ENCODE measurements around the gene SOD3. TPM values are rescaled to one million over a fixed set of nuclear protein-coding genes. Genes with fewer than 3 reads are reported as not detected.

SOD3 gene
- polyA plus RNA-seq, 1 donor (not counting 4 experiments of a cell fraction or from before 2014, with no cell fraction given) = not detected

DNA sequence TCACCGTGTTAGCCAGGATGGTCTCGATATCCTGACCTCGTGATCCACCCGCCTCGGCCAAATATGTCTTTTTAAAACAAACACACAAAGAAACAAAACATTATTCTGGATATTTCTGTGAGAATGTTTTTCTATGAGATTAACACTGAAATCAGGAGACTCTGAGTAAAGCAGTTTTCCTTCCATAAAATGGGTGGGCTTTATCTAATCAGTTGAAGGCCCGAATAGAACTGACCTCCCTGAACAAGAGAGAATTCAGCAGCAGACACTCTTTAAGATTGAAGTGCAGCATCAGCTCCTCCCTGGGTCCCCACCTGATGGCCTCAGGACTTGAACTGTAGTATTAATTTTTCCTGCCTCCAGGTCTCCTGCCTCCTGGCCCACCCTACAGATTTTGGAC is 22.4 kb upstream of the SOD3 start:
- Histone ChIP-seq H3K27me3 (ENCODE audit: control insufficient read depth, extremely low read depth, insufficient read depth, low read length) (no peaks in the 10 kb centered on the region), H3K36me3 (ENCODE audit: control insufficient read depth in 2 of 2, extremely low read depth in 1 of 2, insufficient read depth in 2 of 2, low read length in 2 of 2) (no peaks in the 10 kb centered on the region), H3K9ac (ENCODE audit: control insufficient read depth, extremely low read depth, insufficient read depth, low read length) (no peak overlapping the region), H3K4me1 (ENCODE audit: control insufficient read depth, extremely low read depth, insufficient read depth, low read length) (peaks cover 19% of the 10 kb centered on the region), H3K4me3 (ENCODE audit: control insufficient read depth in 2 of 3, extremely low read depth in 1 of 3, insufficient read depth in 2 of 3, low read depth in 1 of 3, low read length in 3 of 3) (no peak overlapping the region), H3K79me2 (ENCODE audit: control insufficient read depth, insufficient read depth, low read length) (no peaks in the 10 kb centered on the region), H3K9me3 (ENCODE audit: control insufficient read depth, low read depth, low read length) (no peaks in the 10 kb centered on the region), H2AFZ (ENCODE audit: control insufficient read depth, low read length) (no peak overlapping the region), H3K27ac (ENCODE audit: control insufficient read depth, insufficient read depth, low read length) (no peak overlapping the region), H3K4me2 (ENCODE audit: control insufficient read depth, extremely low read depth, insufficient read depth, low read depth, low read length) (no peak overlapping the region), H4K20me1 (ENCODE audit: control insufficient read depth, extremely low read depth, insufficient read depth, low read length) (no peaks in the 10 kb centered on the region), H3K9me1 (ENCODE audit: control insufficient read depth, extremely low read depth, insufficient read depth, low read length) (no peaks in the 10 kb centered on the region)
- DNase-seq (ENCODE audit: low read depth, low spot score) = no peak
- TF ChIP-seq EZH2 (IDR thresholded peaks at IDR 0.05; ENCODE audit: low read length) = no peak
- TF ChIP-seq, protein P1, sequence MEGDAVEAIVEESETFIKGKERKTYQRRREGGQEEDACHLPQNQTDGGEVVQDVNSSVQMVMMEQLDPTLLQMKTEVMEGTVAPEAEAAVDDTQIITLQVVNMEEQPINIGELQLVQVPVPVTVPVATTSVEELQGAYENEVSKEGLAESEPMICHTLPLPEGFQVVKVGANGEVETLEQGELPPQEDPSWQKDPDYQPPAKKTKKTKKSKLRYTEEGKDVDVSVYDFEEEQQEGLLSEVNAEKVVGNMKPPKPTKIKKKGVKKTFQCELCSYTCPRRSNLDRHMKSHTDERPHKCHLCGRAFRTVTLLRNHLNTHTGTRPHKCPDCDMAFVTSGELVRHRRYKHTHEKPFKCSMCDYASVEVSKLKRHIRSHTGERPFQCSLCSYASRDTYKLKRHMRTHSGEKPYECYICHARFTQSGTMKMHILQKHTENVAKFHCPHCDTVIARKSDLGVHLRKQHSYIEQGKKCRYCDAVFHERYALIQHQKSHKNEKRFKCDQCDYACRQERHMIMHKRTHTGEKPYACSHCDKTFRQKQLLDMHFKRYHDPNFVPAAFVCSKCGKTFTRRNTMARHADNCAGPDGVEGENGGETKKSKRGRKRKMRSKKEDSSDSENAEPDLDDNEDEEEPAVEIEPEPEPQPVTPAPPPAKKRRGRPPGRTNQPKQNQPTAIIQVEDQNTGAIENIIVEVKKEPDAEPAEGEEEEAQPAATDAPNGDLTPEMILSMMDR (optimal IDR thresholded peaks at IDR 0.05 in 1 of 3, IDR thresholded peaks at IDR 0.05 in 1 of 3, conservative IDR thresholded peaks at IDR 0.05 in 1 of 3; ENCODE audit: extremely low read depth in 1 of 3, insufficient read depth in 2 of 3, low read length in 3 of 3) = no peak
- FAIRE-seq = no peak
- dilution Hi-C loops (cut with MboI; ENCODE audit: extremely low pct_ligation_motif_present, low sequenced_read_pairs) = no loop called here

GRCh38 chr4:24774452-24774851 is 20.9 kb upstream of the SOD3 start:
- no peak overlapping the region for H3K27ac ChIP-seq (ENCODE audit: control insufficient read depth, insufficient read depth, low read length)
- no peak for DNase-seq (ENCODE audit: low read depth, low spot score)
- H4K20me1 ChIP-seq (ENCODE audit: control insufficient read depth, extremely low read depth, insufficient read depth, low read length) = no peaks in the 10 kb centered on the region
- TF ChIP-seq, protein P1 (optimal IDR thresholded peaks at IDR 0.05 in 1 of 3, IDR thresholded peaks at IDR 0.05 in 1 of 3, conservative IDR thresholded peaks at IDR 0.05 in 1 of 3; ENCODE audit: extremely low read depth in 1 of 3, insufficient read depth in 2 of 3, low read length in 3 of 3) = no peak
- TF ChIP-seq EZH2 (IDR thresholded peaks at IDR 0.05; ENCODE audit: low read length) = no peak
- H3K79me2 ChIP-seq (ENCODE audit: control insufficient read depth, insufficient read depth, low read length) = no peaks in the 10 kb centered on the region
- H3K4me1 ChIP-seq (ENCODE audit: control insufficient read depth, extremely low read depth, insufficient read depth, low read length) = peaks cover 16% of the 10 kb centered on the region
- no peak overlapping the region for H3K4me2 ChIP-seq (ENCODE audit: control insufficient read depth, extremely low read depth, insufficient read depth, low read depth, low read length)
- H3K9ac ChIP-seq (ENCODE audit: control insufficient read depth, extremely low read depth, insufficient read depth, low read length) = no peak overlapping the region
- FAIRE-seq = peak; percentile 36
- H3K9me3 ChIP-seq (ENCODE audit: control insufficient read depth, low read depth, low read length) = no peaks in the 10 kb centered on the region
- no peaks in the 10 kb centered on the region for H3K27me3 ChIP-seq (ENCODE audit: control insufficient read depth, extremely low read depth, insufficient read depth, low read length)
- H3K4me3 ChIP-seq (ENCODE audit: control insufficient read depth in 2 of 3, extremely low read depth in 1 of 3, insufficient read depth in 2 of 3, low read depth in 1 of 3, low read length in 3 of 3) = no peak overlapping the region
- H3K36me3 ChIP-seq (ENCODE audit: control insufficient read depth in 2 of 2, extremely low read depth in 1 of 2, insufficient read depth in 2 of 2, low read length in 2 of 2) = no peaks in the 10 kb centered on the region
- no peaks in the 10 kb centered on the region for H3K9me1 ChIP-seq (ENCODE audit: control insufficient read depth, extremely low read depth, insufficient read depth, low read length)
- dilution Hi-C loops (cut with MboI; ENCODE audit: extremely low pct_ligation_motif_present, low sequenced_read_pairs) = no loop called here
- no peak overlapping the region for H2AFZ ChIP-seq (ENCODE audit: control insufficient read depth, low read length)
